HG03135 (cell line): ENCODE results near the gene WTIP.

Experiments
- ATAC-seq: cut with Tn5 transposase; IDR thresholded peaks from one replicate; pipeline ENCODE4 v1.9.1; 2021; ENCODE audit warnings: mild to moderate bottlenecking, moderate library complexity; ENCODE audit not compliant: unreplicated experiment

The WTIP gene

DNA sequence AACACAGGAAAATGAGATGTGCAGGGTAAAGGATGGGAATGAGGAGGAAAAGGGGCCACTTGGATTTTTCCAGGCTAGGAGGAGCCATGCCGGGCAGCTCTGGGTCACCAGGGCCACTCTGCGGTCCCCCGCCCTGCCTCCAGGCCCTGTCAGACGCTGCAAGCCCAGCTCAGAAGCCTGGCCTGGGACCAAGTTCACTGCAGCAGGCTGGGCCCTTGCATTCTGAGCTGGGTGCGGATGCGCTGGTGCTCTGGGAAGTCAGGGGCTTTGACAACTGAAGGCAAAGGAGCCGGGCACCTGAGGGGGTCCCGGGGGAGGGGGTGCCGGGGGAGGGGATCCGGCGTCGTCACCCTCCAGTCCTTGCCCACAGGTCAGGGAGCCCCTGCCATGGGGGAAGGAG lies 77.5 kb downstream of the WTIP start:
- ATAC-seq = no peak

DNA sequence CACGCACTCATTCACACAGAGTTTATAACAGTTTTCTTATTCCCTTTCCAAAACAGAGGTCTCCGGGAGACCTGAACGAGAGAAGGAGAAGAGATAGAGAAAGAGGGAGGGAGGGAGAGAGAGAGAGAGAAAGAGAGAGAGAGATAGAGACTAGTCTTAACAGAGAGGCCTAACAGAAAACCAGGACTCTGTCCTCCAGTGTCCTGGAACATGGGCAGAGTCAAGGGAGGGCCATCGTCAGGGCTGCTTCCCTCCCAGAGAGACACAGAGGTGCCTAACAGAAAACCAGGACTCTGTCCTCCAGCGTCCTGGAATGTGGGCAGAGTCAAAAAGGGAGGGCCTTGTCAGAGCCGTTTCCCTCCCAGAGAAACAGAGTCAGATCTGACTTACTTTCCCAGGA lies 78.7 kb downstream of the WTIP start:
- ATAC-seq = no peak
